Measurements from ENCODE around the gene HNRNPLL.
"Not testable (repeated sequence)": the region's sequence is repeated elsewhere in the genome, so short reads cannot be mapped to it uniquely, and the experiment has no call there.

Gene HNRNPLL

GRCh38 chr2:38610851-38611801 lies 8.4 kb upstream of the HNRNPLL start:
- no peaks in the 10 kb centered on the region for H3K9me3 Mint-ChIP-seq
- peaks cover 13 to 31% of the 10 kb centered on the region in 2 donors for H3K4me1 Mint-ChIP-seq (ENCODE audit: low read depth in 2 of 2)
- peak overlapping the region in 1 of 2 donors; percentile 35 for H3K27ac Mint-ChIP-seq
- H3K4me3 Mint-ChIP-seq, result peak overlapping the region; percentile 51 to 60
- DNase-seq, result no peak
- peak; percentile 72 for ATAC-seq (replicated peaks)
- H3K36me3 Mint-ChIP-seq (ENCODE audit: insufficient read depth), result no peaks in the 10 kb centered on the region
- peaks cover 0 to 5% of the 10 kb centered on the region in 2 donors for H3K27me3 Mint-ChIP-seq

GRCh38 chr2:38609246-38609645 lies 6.5 kb upstream of the HNRNPLL start:
- H3K27me3 Mint-ChIP-seq; H3K36me3 Mint-ChIP-seq (ENCODE audit: insufficient read depth); ATAC-seq (replicated peaks); H3K9me3 Mint-ChIP-seq; DNase-seq: not testable (repeated sequence)
- peak overlapping the region in 1 of 2 donors; percentile 18 for H3K27ac Mint-ChIP-seq
- H3K4me1 Mint-ChIP-seq (ENCODE audit: low read depth in 2 of 2), result peaks cover 15 to 31% of the 10 kb centered on the region in 2 donors
- peak overlapping the region in 1 of 2 donors; percentile 45 for H3K4me3 Mint-ChIP-seq

- ATAC-seq (replicated peaks) (no peak), DNase-seq (no peak)
- no peaks in the 10 kb centered on the region for H3K9me3 Mint-ChIP-seq
- peak overlapping the region in 1 of 2 donors; percentile 18 for H3K27ac Mint-ChIP-seq
- peak overlapping the region; percentile 25 to 45 for H3K4me3 Mint-ChIP-seq
- peaks cover 20 to 36% of the 10 kb centered on the region in 2 donors for H3K4me1 Mint-ChIP-seq (ENCODE audit: low read depth in 2 of 2)
- no peaks in the 10 kb centered on the region for H3K27me3 Mint-ChIP-seq
- peaks cover 4% of the 10 kb centered on the region for H3K36me3 Mint-ChIP-seq (ENCODE audit: insufficient read depth)
Measured at GRCh38 chr2:38608755-38609154, 6.0 kb upstream of the HNRNPLL start.

GRCh38 chr2:38605298-38605830 lies 2.6 kb upstream of the HNRNPLL start:
- ATAC-seq (replicated peaks) (no peak), DNase-seq (no peak)
- H3K27me3 Mint-ChIP-seq, result no peaks in the 10 kb centered on the region
- H3K36me3 Mint-ChIP-seq (ENCODE audit: insufficient read depth), result peaks cover 29% of the 10 kb centered on the region
- H3K27ac Mint-ChIP-seq, result peak overlapping the region in 1 of 2 donors; percentile 26
- no peaks in the 10 kb centered on the region for H3K9me3 Mint-ChIP-seq
- no peak overlapping the region for H3K4me3 Mint-ChIP-seq
- peaks cover 22 to 31% of the 10 kb centered on the region in 2 donors for H3K4me1 Mint-ChIP-seq (ENCODE audit: low read depth in 2 of 2)

GRCh38 chr2:38603402-38604290 lies 918 bp upstream of the HNRNPLL start:
- Mint-ChIP-seq H3K27ac (peak overlapping the region; percentile 95 to 96), H3K36me3 (ENCODE audit: insufficient read depth) (peaks cover 36% of the 10 kb centered on the region), H3K4me3 (peak overlapping the region; percentile 87 to 97), H3K4me1 (ENCODE audit: low read depth in 2 of 2) (peaks cover 29 to 38% of the 10 kb centered on the region in 2 donors), H3K27me3 (no peaks in the 10 kb centered on the region), H3K9me3 (no peaks in the 10 kb centered on the region)
- ATAC-seq (replicated peaks) (peak; percentile 67), DNase-seq (peak; percentile 69 to 77 (median 72))

- Mint-ChIP-seq H3K4me3 (peak overlapping the region; percentile 87 to 97), H3K9me3 (no peaks in the 10 kb centered on the region), H3K27me3 (no peaks in the 10 kb centered on the region), H3K27ac (peak overlapping the region; percentile 95 to 96), H3K36me3 (ENCODE audit: insufficient read depth) (peaks cover 41% of the 10 kb centered on the region), H3K4me1 (ENCODE audit: low read depth in 2 of 2) (peaks cover 37 to 41% of the 10 kb centered on the region in 2 donors)
- ATAC-seq (replicated peaks), result no peak
- peak in 2 of 3 experiments; percentile 8 to 39 for DNase-seq
Measured at GRCh38 chr2:38602136-38602731, 494 bp downstream of the HNRNPLL start.

- DNase-seq, result no peak
- Mint-ChIP-seq H3K27ac (peak overlapping the region; percentile 95 to 96), H3K4me1 (ENCODE audit: low read depth in 2 of 2) (peaks cover 42 to 48% of the 10 kb centered on the region in 2 donors), H3K36me3 (ENCODE audit: insufficient read depth) (peaks cover 41% of the 10 kb centered on the region), H3K4me3 (peak overlapping the region; percentile 87 to 97), H3K9me3 (no peaks in the 10 kb centered on the region), H3K27me3 (no peaks in the 10 kb centered on the region)
- ATAC-seq (replicated peaks), result no peak
Measured at GRCh38 chr2:38601463-38602135, 1.1 kb downstream of the HNRNPLL start.

GRCh38 chr2:38600921-38601455 lies 1.7 kb downstream of the HNRNPLL start:
- Mint-ChIP-seq H3K27ac (peak overlapping the region; percentile 95 to 96), H3K9me3 (no peaks in the 10 kb centered on the region), H3K27me3 (no peaks in the 10 kb centered on the region), H3K36me3 (ENCODE audit: insufficient read depth) (peaks cover 41% of the 10 kb centered on the region), H3K4me1 (ENCODE audit: low read depth in 2 of 2) (peaks cover 44 to 54% of the 10 kb centered on the region in 2 donors), H3K4me3 (peak overlapping the region; percentile 87 to 97)
- no peak for ATAC-seq (replicated peaks)
- DNase-seq, result no peak

GRCh38 chr2:38600242-38600891 lies 2.4 kb downstream of the HNRNPLL start:
- ATAC-seq (replicated peaks), result no peak
- H3K4me3 Mint-ChIP-seq, result peak overlapping the region; percentile 87 to 97
- H3K4me1 Mint-ChIP-seq (ENCODE audit: low read depth in 2 of 2), result peaks cover 45 to 58% of the 10 kb centered on the region in 2 donors
- H3K27me3 Mint-ChIP-seq, result no peaks in the 10 kb centered on the region
- H3K36me3 Mint-ChIP-seq (ENCODE audit: insufficient read depth), result peaks cover 41% of the 10 kb centered on the region
- no peaks in the 10 kb centered on the region for H3K9me3 Mint-ChIP-seq
- no peak for DNase-seq
- H3K27ac Mint-ChIP-seq, result peak overlapping the region; percentile 95 to 96

- peak overlapping the region; percentile 87 to 97 for H3K4me3 Mint-ChIP-seq
- ATAC-seq (replicated peaks) (no peak), DNase-seq (no peak)
- peaks cover 45 to 65% of the 10 kb centered on the region in 2 donors for H3K4me1 Mint-ChIP-seq (ENCODE audit: low read depth in 2 of 2)
- no peaks in the 10 kb centered on the region for H3K27me3 Mint-ChIP-seq
- peaks cover 44% of the 10 kb centered on the region for H3K36me3 Mint-ChIP-seq (ENCODE audit: insufficient read depth)
- no peaks in the 10 kb centered on the region for H3K9me3 Mint-ChIP-seq
- peak overlapping the region; percentile 95 to 96 for H3K27ac Mint-ChIP-seq
Measured at GRCh38 chr2:38599706-38600105, 3.0 kb downstream of the HNRNPLL start.

- ATAC-seq (replicated peaks), result no peak
- Mint-ChIP-seq H3K4me1 (ENCODE audit: low read depth in 2 of 2) (peaks cover 41 to 65% of the 10 kb centered on the region in 2 donors), H3K27me3 (no peaks in the 10 kb centered on the region), H3K4me3 (peak overlapping the region; percentile 87 to 97), H3K27ac (peak overlapping the region; percentile 95 to 96), H3K36me3 (ENCODE audit: insufficient read depth) (peaks cover 43% of the 10 kb centered on the region), H3K9me3 (no peaks in the 10 kb centered on the region)
- DNase-seq, result no peak
Measured at GRCh38 chr2:38598991-38599295, 3.8 kb downstream of the HNRNPLL start.

Data from effector memory CD8-positive, alpha-beta T cell (primary cell).